NCI-H2196 (cell line): Measurements from ENCODE around the gene PABPN1.

Experiments used
- DNase-seq: peaks from one replicate; lab custom pipeline; 2025; ENCODE audit not compliant: unreplicated experiment; lab: John Stamatoyannopoulos, UW

The PABPN1 gene

DNA sequence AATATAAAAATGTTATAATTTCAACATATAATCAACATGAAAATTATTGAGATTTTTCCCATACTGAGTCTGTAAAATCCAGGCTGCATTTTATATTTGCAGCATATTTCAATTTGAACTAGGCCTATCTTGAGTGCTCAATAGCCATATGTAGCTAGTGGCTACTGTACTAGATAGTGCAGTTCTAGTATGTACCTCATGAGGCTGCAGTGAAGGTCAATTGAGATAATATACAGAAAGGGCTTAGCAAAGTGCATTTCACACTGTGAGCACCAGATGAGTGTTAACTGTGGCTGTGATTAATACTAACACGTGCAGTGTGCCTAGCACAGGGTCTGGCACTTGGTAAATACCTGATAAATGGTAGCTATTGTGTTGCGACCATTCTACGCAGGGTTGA, 36.8 kb downstream of the PABPN1 start:
- DNase-seq, result no peak

DNA sequence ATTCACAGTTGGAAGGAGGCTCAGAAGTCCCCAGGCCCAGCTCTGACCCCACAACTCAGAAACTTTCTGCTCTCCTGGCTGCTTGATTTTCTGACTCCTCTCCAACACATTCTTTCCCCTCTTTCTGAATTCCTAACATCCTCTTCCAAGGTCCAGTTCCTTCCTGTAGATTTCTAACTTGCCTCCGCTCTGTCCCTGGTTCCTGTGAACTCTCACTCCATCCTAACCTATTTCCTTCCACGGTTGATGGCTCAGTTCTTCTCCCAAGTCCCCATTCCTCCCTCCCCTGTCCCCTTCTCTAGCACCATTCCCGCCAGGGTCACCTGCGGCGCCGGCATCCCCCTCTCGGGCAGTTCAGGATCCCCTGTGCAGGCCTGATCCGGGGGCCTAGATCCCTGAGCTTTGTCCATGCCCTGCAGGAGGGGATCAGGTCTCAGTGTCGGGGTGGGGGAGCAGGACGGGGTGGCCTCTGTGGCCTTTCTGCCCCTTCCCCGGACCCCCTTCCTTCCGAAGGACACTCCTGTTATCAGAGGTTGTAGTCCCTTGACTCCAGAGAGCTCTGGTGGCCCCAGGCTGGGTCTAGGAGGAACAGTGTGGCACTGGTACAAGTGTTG, 37.4 kb downstream of the PABPN1 start:
- no peak for DNase-seq

DNA sequence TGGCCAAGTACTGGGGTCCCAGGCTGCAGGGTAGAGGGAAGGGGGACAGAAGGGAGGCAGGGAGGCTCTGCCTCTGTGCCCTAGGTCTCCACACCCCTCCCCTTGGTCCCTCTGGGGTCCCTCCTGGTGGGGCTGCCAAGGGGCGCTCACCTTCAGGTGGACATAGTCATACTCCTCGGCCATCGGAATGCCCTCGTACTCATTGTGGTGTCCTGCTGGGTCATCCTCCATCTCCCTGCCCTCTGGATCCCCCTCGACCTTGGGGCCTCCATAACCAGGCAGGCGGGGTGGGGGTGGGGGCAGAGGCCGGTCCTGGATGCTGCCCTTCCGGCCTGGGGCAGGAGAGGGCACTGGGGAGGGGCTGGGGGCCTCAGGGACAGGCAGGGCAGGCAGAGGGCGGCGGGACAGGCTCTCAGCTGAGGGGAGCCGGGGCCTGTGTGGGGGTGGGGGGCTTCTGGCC, 37.9 kb downstream of the PABPN1 start:
- no peak for DNase-seq

DNA sequence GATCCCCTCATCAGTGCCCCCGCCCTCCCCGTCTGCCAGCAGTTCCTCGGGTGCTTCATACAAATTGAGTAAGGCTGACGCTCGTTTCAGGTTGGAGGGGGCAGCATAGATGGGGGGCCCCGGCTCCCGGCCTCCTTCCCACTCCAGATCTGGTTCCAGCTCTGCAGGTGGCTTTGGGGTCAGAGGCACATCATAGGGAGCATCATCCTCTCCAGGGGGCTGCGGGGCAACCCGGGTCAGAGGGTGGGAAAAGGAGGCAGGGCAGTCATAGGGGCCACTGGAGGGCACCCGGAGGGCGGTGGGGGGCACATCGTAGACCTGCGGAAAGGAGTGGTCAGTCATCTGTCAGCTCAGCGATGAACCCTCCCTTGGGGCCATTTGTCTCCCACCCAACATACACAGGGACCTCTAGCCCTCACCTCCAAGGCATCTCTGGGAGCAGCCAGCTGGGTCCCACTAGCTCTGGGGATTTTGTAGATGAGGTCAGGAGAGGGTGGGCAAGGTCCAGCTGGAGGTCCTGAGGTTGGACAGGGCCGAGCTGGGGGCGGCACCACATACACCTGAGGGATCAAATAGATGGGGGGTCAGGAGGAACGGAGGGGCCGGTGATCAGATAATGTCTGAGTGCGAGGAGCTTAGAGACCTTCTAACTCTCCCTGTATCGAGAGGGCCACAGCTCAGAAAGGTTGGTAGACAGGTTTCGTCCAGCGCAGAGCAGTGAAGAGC, 38.6 kb downstream of the PABPN1 start:
- DNase-seq, result no peak

DNA sequence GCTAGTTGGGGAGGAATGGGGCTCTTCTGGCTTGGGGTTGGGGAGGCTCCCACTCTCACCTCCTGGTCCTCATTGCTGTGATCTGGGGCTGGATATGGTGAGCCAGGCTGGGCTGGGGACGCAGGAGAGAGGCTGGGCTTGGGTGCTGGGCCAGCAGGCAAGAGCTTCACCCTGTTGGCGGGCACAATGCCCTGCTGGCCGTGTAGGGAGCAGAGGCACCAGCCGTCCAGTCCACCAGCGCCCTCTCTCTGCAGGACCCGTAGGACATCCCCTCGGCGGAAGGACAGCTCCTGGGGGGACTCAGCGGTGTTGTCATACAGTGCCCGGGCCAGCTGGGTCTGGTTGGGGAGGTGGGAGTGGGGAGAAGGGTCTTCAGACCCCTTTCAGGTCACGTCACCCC, 39.2 kb downstream of the PABPN1 start:
- no peak for DNase-seq

DNA sequence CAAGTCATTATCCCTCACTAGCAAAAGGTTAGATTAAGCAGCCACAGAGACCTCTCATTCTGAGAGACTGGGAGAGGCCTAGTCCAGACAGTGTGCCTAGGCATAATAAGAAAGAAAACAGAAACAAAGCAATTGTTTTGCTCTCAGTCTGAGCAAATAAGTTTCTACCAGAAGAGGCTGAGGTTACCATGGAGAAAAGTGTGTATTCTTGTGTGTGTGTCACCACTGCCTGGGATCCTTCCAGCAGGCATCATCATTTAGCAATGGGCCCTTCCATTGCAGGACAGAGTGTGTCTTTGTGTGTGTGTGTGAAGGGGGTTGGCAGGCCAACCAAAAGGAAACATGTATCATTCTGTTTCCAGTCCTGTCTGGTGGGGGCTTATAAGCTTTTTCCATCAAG, 40.1 kb downstream of the PABPN1 start:
- no peak for DNase-seq

DNA sequence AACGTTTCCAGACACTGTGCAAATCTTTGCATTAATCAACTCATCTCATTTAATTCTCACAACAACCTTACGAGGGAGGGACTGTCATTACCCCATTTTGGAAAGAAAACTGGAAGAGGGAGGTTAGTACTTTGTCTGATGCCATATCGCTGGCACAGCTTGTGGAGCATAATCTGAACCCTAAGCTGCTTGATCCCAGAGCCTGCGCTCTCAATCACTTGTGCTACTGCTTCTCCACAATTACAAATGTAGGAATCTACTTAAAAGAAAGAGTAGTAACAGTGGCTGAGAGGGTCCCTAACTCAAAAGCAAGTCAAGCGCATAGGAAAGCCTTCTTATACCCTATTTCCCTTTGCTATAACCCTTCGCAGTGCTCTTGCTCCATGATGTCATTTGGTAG, 40.5 kb downstream of the PABPN1 start:
- no peak for DNase-seq

DNA sequence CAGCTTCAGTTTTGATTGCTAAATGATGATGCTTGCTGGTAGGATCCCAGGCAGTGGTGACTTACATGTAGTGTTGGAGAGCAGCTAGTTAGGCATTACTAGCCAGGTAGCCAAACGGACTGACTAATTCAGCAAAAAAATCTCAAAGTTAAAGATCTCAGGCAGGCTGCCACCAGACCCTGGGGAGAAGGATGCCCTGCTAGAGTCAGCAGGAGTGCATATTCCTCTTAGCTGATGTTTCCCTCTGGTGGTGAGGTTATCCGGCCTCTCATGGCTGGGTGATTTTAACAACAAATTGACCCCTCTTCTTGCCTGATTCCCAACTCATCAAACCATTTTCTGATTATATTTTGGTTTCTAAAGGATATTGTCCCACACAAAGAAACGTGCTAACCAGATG, 40.9 kb downstream of the PABPN1 start:
- DNase-seq, result no peak

DNA sequence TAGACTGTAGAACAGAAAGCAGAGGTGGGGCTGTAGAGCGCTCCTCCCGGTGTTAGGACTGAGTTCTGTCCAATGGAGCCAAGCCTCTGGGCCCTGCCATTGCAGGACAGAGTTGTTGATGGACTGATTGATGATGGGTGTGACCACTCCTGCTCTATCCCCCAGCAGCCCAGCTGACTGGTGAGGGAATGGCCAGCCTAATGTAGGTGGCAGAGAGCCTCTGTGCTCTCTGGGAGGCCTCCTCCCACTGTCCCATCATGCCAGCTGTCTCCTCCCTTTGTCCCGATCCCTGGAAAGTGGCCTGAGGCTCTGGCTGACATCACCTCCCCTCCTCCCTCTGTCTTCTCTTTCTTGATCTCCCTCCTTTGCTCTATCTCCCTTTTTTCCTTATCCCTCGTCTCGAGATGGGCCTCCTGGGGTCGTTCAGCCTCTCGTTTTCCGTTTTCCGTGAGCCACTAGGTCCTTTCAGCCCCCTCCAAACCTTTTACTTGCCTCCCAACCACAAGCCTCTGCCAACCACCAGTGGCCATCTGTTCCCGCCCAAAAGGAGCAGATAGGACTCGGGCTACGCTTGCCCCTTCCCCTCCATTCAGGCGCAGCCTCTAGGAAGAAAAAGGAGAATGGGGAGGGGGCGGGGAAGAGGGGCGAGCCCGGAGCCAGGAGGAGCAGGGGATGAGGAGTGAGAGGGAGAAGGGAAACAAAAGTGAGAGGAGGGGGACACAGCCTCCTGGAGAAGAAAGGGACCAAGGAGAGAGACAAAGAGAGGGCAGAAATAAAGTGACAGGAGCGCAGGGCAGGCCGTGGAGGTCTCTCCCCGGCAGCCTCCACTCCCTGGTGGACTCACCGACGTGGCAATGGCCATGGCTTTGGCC, 43.1 kb downstream of the PABPN1 start:
- DNase-seq, result peak; percentile 33

DNA sequence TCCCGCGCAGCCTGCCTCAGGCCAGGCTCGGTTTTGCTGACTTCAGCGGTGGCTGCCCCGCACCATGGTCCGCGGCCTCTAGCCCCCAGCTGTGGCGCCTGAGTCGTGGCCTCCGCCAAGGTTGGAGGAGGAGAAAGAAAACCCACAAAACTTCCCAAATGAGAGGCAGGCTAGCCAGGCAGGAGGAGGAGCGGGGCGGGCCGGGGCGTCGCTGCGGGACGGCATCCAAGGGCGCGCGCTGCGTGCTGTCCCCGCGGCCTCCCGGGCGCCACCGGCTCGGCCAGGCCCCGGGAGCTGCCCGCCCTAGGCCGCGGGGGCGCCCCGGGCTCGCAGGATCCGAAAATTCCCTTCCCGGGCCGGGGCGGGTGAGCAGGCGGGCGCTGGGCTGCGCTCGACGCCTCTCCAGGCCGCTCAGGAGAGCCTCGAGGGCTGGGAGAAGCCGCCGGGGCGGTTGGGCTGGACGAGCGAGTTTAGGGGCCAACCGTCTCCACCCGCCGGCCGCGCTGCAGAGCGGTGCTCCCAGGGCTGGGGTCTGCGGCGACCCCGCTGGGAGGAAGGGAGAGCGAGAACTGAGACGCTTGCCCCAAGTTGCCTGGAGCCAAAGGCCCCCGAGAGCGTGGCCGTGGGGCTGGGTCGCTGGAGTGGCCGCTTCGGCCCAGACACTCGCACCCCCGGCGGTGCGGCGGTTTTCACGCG, 43.9 kb downstream of the PABPN1 start, which contains the start of gene EFS:
Gene EFS (minus strand): TSS at position 137 of the 696 bp plus-strand sequence. CDS start 147 bp downstream, outside the sequence.
- DNase-seq, result no peak

DNA sequence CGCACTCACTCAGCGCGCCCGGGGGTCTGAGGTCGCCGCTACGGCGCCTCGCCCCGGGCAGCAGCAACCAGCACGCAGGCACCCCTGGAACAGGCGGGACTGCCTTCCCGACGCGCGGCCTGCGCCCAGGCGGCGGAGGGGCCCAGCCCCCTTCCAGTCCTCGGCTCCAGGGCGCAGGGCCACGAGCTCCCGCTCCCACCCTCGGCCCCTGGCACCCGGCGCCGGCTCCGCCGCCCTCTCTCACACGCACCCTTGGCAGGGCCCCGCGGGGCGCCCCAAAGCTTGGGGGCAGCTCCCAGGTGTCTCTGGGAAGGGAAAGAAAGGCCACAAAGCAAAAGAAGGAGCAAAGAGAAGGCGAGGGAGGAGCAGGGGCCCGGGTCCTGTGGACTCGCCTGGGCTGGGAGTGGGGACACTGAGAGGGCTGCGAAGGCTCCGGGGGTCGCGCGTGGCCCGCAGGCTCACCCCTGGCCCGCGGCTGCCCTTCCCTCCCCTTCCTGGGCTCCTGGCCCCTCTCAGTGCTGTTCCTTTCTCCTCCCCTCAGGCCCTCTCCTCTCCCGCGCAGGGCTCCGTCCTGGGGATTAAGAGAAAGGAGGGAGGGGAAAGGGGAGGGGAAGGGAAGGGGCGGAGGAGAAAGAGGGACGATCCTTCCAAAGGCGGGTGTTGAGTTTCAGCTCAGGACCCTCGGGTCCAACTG, 44.6 kb downstream of the PABPN1 start:
- DNase-seq, result peak; percentile 48

DNA sequence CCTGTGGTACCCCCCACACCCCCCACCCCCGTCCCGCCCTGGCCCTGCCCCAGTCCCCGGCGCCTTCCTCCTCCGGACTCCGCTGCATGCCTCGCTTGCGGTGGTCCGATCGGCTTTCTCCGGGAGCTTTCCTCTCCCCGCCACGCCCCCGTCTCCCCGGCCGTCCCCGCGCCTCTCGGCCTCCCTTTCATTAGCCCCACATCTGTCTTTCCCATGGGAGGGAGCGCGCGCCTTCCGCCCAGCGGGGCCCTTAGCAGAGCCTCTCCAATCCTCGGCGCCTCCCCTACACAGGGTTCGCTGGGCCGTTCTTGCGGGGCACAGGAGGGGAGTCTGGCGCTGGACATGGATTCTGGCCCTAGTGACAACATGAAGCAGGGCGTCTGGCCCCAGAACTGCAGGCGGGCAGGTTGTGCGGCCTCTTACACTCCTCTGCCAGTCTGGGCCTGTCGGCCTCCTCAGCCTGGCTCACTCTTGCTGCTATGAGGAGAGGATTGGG, 45.2 kb downstream of the PABPN1 start:
- peak; percentile 55 for DNase-seq

DNA sequence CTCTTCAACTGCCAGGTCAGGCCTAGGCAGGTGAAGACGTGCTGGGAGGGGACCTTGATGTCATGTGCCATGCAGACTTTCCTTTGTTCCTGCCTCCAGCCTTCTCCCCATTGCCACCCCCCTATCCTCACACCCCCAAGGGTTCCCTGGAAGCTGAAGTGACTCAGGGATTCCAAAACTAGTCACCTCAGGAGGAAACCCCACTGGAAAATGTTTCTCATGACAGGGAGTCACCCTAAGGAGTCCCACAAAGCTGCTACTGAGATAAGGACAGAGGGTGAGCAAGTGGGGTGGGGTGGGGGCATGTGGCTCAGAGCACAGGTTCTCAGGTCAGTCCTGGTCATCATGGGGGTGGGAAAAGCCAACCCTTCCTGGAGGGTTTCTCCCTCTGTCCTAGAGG, 49.0 kb downstream of the PABPN1 start:
- no peak for DNase-seq

DNA sequence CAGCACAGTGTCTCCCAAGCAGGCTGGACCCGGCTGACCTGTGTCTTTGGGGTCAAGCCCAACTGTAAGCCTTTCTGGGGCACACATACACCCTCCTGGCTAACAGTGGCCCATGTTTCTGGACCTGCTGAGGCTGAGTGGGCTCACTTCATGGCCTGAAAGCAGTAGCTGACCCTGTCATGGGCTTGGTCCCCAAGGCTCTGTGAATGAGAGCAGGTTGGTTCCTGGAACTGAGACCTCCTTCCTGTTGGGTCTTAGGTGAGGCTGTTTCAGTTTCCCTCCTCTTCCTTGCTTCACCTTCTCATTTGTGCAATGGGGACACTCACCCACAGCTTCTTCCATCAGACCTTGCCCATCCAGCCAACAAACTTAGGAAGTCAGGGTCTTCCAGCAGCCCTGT, 50.6 kb downstream of the PABPN1 start:
- no peak for DNase-seq

DNA sequence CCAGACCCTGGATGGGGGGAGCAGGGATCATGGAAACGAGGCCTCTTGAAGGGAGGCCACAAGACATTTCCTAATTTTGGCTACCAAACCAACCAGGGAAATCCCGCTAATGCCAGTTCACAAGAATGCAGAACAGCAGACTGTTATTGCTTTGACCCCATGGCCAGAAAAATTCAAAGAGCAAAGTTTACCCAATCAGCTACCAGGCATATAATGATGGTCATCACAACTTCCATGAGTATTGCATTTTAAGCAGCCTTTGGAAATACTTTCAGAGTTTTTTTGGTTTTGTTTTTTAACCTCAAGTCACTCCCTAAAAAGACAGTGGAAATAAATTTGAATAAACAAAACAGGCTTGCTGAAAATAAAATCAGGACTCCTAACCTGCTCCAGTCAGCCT, 51.3 kb downstream of the PABPN1 start, which contains the start of gene IL25:
Gene IL25 (plus strand): TSS at position 301 of the 400 bp plus-strand sequence.
- no peak for DNase-seq

DNA sequence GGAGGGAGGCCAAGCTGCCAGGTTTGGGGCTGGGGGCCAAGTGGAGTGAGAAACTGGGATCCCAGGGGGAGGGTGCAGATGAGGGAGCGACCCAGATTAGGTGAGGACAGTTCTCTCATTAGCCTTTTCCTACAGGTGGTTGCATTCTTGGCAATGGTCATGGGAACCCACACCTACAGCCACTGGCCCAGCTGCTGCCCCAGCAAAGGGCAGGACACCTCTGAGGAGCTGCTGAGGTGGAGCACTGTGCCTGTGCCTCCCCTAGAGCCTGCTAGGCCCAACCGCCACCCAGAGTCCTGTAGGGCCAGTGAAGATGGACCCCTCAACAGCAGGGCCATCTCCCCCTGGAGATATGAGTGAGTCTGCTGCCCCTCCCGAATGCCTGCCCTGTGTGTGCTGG, 51.8 kb downstream of the PABPN1 start:
- no peak for DNase-seq
